SU-DHL-6 (cell line): ENCODE data around the gene LRRC8A.

ENCODE experiments used
- EZH2phosphoT487 ChIP-seq: fragments of 200-600 bp; sonication (generic), shearing (Covaris generic); conservative IDR thresholded peaks from 2 replicates; pipeline ENCODE4 v1.6.1; 2018; ENCODE audit warnings: mild to moderate bottlenecking, antibody characterized with exemption, low read length, moderate library complexity, mixed read lengths
- TF ChIP-seq, protein P1 (sequence below): fragments of 200-600 bp; sonication (generic); IDR thresholded peaks from one replicate; pipeline ENCODE4 v1.5.1; 2017; ENCODE audit warnings: antibody characterized with exemption, mild to moderate bottlenecking, low read length, moderate library complexity; ENCODE audit not compliant: insufficient read depth, poor library complexity, severe bottlenecking

DNA sequence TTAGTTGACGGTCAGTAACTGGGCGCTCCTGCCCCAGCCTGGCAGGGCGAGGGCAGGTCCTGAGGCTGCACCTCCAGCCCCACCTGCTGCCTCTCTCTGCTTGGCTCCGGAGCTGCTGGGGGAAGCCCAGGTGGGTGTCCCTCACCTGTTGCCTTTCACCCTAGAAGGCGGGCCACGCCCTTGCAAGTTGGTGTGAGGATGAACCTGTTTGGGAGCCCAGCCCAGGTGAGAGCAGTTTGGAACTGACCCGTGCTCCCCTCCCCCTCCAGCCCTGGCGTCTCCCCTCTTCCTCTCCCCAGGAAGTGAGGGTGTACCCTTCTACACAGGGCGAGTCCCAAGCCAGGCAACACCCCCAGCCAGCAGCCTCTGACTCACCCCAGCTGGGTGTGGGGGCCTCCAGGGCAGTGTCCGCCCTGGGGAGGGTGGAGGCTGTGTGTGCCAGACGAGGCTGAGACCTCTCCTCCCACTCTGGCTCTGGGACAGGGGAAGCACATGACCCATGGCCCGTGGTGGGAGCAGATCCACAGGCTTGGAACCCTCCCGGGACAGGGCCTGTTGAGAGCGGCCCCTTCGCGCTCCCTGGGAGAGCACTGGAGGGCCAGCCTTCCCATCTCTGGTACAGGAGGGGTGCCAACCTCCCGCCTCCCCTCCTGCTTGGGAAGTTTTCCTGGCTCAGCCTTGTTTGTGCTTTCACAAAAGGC lies 10.4 kb downstream of the LRRC8A start:
- TF ChIP-seq, protein P1, sequence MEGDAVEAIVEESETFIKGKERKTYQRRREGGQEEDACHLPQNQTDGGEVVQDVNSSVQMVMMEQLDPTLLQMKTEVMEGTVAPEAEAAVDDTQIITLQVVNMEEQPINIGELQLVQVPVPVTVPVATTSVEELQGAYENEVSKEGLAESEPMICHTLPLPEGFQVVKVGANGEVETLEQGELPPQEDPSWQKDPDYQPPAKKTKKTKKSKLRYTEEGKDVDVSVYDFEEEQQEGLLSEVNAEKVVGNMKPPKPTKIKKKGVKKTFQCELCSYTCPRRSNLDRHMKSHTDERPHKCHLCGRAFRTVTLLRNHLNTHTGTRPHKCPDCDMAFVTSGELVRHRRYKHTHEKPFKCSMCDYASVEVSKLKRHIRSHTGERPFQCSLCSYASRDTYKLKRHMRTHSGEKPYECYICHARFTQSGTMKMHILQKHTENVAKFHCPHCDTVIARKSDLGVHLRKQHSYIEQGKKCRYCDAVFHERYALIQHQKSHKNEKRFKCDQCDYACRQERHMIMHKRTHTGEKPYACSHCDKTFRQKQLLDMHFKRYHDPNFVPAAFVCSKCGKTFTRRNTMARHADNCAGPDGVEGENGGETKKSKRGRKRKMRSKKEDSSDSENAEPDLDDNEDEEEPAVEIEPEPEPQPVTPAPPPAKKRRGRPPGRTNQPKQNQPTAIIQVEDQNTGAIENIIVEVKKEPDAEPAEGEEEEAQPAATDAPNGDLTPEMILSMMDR = no peak
- TF ChIP-seq EZH2phosphoT487 = no peak
